Right lung (tissue), 10 donors: ENCODE results near the gene EML1. TPM values are rescaled to one million over a fixed set of nuclear protein-coding genes. Genes with fewer than 3 reads are reported as not detected.

Experiments
- DNase-seq, 2 donors: peaks; one replicate each; pipeline ENCODE4 v3.0.0-alpha.2; 2013
- long read RNA-seq, 8 donors: transcript quantifications; one replicate each; lab custom pipeline, GENCODE V29; 2026
- polyA plus RNA-seq, 5 donors: library from polyadenylated mRNA; unstranded; fragments of 120-200 nt; gene quantifications; one replicate each; pipeline versions ENCODE4 v1.2.1 to v1.2.3, GENCODE V29; 2013; ENCODE audit warnings: inconsistent platforms in 1 of 5, low replicate concordance in 1 of 5; ENCODE audit not compliant: insufficient read length in 5 of 5, insufficient read depth in 1 of 5

EML1 gene
- 10 to 100 TPM; 32.8 to 46.8 (median 39.7) TPM for polyA plus RNA-seq
- long read RNA-seq, donor 1, full-length matches to known transcripts: 7 of 7 reads
- long read RNA-seq, donor 1, partial matches to known transcripts: 0 of 7 reads
- long read RNA-seq, donor 1, other reads (novel, unspliced or antisense): 0 of 7 reads
- long read RNA-seq, donor 2, full-length matches to known transcripts: 3 of 3 reads
- long read RNA-seq, donor 2, partial matches to known transcripts: 0 of 3 reads
- long read RNA-seq, donor 2, other reads (novel, unspliced or antisense): 0 of 3 reads
- long read RNA-seq, donor 3: 0 reads
- long read RNA-seq, donor 4: 0 reads
- long read RNA-seq, donor 5, full-length matches to known transcripts: 7 of 7 reads
- long read RNA-seq, donor 5, partial matches to known transcripts: 0 of 7 reads
- long read RNA-seq, donor 5, other reads (novel, unspliced or antisense): 0 of 7 reads
- long read RNA-seq, donor 6, full-length matches to known transcripts: 1 of 19 reads
- long read RNA-seq, donor 6, partial matches to known transcripts: 11 of 19 reads
- long read RNA-seq, donor 6, other reads (novel, unspliced or antisense): 7 of 19 reads
- long read RNA-seq, donor 7, full-length matches to known transcripts: 3 of 3 reads
- long read RNA-seq, donor 7, partial matches to known transcripts: 0 of 3 reads
- long read RNA-seq, donor 7, other reads (novel, unspliced or antisense): 0 of 3 reads
- long read RNA-seq, donor 8: 0 reads

- peak; percentile 73 to 78 for DNase-seq
Observed at GRCh38 chr14:99793213-99794150, at the start of gene EML1. Gene EML1, plus strand, starts transcription at chr14:99793413. Its CDS starts 64 bp downstream, at chr14:99793477.

GRCh38 chr14:99744199-99744872 is 48.9 kb upstream of the EML1 start:
- DNase-seq: no peak

- DNase-seq: no peak
Observed at GRCh38 chr14:99744873-99745224, 48.4 kb upstream of the EML1 start.

GRCh38 chr14:99745307-99745951 is 47.8 kb upstream of the EML1 start:
- no peak for DNase-seq

- DNase-seq: no peak
Observed at GRCh38 chr14:99747167-99747566, 46.0 kb upstream of the EML1 start.

GRCh38 chr14:99747582-99748330 is 45.5 kb upstream of the EML1 start:
- no peak for DNase-seq

- no peak for DNase-seq
Observed at GRCh38 chr14:99748529-99748928, 44.7 kb upstream of the EML1 start.

- no peak for DNase-seq
Observed at GRCh38 chr14:99749142-99749541, 44.1 kb upstream of the EML1 start.

- DNase-seq: no peak
Observed at GRCh38 chr14:99749763-99750715, 43.2 kb upstream of the EML1 start.

- no peak for DNase-seq
Observed at GRCh38 chr14:99750746-99751450, 42.3 kb upstream of the EML1 start.

GRCh38 chr14:99751539-99752485 is 41.4 kb upstream of the EML1 start:
- DNase-seq: no peak

- DNase-seq: no peak
Observed at GRCh38 chr14:99752486-99753121, 40.6 kb upstream of the EML1 start.

GRCh38 chr14:99753225-99754140 is 39.7 kb upstream of the EML1 start:
- no peak for DNase-seq

- DNase-seq: no peak
Observed at GRCh38 chr14:99754141-99755067, 38.8 kb upstream of the EML1 start.
